NT2/D1 (cell line): Measurements from ENCODE around the gene SUCLG2.

ENCODE experiments used
- SUZ12 ChIP-seq: IDR thresholded peaks from 2 replicates; pipeline ENCODE4 v1.6.1; 2011; ENCODE audit not compliant: insufficient read length, insufficient read depth; ENCODE audit errors: extremely low read depth
- YY1 ChIP-seq: IDR thresholded peaks from 2 replicates; pipeline ENCODE4 v1.6.1; 2011; ENCODE audit not compliant: insufficient read length, insufficient read depth
- ZNF274 ChIP-seq: IDR thresholded peaks from 2 replicates; pipeline ENCODE4 v1.6.1; 2011; ENCODE audit warnings: mild to moderate bottlenecking, low read depth, low read length

GRCh38 chr3:67382536-67382935 is 271.9 kb downstream of the SUCLG2 start:
- TF ChIP-seq SUZ12 (no peak), ZNF274 (no peak), YY1 (no peak)
